A549 (cell line): ENCODE results near the gene ZIC1. TPM values are rescaled to one million over a fixed set of nuclear protein-coding genes. Genes with fewer than 3 reads are reported as not detected.

Source experiments
- ATAC-seq, 2 experiments: fragments of 200-7000 bp in 1 of 2; fragments of >200 bp in 1 of 2; cut with Nextera tagmentation in 1 of 2; cut with Tn5 transposase in 1 of 2; 3 replicates each; pipeline versions ENCODE4 v1.8.0 to v1.9.1; 2018 to 2020; ENCODE audit warnings: mild to moderate bottlenecking in 1 of 2, moderate library complexity in 1 of 2
- CTCF ChIA-PET: fragments of 300-600 bp; sonication (Branson Sonifier 250); formaldehyde crosslinking; extraction: SDS; loops from one replicate; lab custom pipeline; 2021; ENCODE audit warnings: antibody characterized with exemption, inconsistent platforms; lab: Yijun Ruan, JAX
- POLR2A ChIA-PET: fragments of 350-600 bp; formaldehyde crosslinking; extraction: SDS; loops from one replicate; lab custom pipeline; 2021; ENCODE audit warnings: antibody characterized with exemption, inconsistent platforms; lab: Yijun Ruan, JAX
- DNase-seq, 2 experiments: peaks; one replicate each; pipeline versions ENCODE4 v3.0.0 to v3.0.0-alpha.2; 2011 to 2016; ENCODE audit warnings: low read depth in 1 of 2, low spot score in 1 of 2
- FAIRE-seq: peaks from 2 replicates; lab custom pipeline; 2011; peaks lifted over from hg19 to GRCh38; lab: Jason Lieb, UNC
- H3K27ac ChIP-seq, 2 experiments: fragments of >200 bp; sonication (Bioruptor Twin); formaldehyde crosslinking; 3 replicates each; pipeline ENCODE4 v1.5.1; 2016 to 2017
- H3K4me1 ChIP-seq: fragments of >200 bp; sonication (Bioruptor Twin); formaldehyde crosslinking; 3 replicates; pipeline ENCODE4 v1.6.1; 2016
- H3K4me2 ChIP-seq: fragments of >200 bp; sonication (Bioruptor Twin); formaldehyde crosslinking; 3 replicates; pipeline ENCODE4 v1.6.1; 2016
- H3K4me3 ChIP-seq: fragments of >200 bp; sonication (Bioruptor Twin); formaldehyde crosslinking; 3 replicates; pipeline ENCODE4 v1.5.1; 2016
- H3K9me3 ChIP-seq: fragments of >200 bp; sonication (Bioruptor Twin); formaldehyde crosslinking; 3 replicates; pipeline ENCODE4 v1.6.1; 2016
- BHLHE40 ChIP-seq: IDR thresholded peaks from 2 replicates; pipeline ENCODE4 v1.6.1; 2012; ENCODE audit warnings: low read depth, low read length, inconsistent platforms
- FOSL2 ChIP-seq, 2 experiments: fragments of 450-650 bp in 1 of 2; fragments of >200 bp in 1 of 2; sonication (Bioruptor Twin) in 1 of 2; formaldehyde crosslinking; IDR thresholded peaks; 2 replicates each; pipeline versions ENCODE4 v1.5.0 to v1.6.1; 2016 to 2020; ENCODE audit warnings: mild to moderate bottlenecking in 1 of 2, moderate library complexity in 1 of 2
- GATA3 ChIP-seq: IDR thresholded peaks from 2 replicates; pipeline ENCODE4 v1.6.1; 2012; ENCODE audit warnings: borderline replicate concordance
- HDAC2 ChIP-seq: fragments of 200-600 bp; sonication (generic); IDR thresholded peaks from 2 replicates; pipeline ENCODE4 v1.6.1; 2016
- HOXA7 ChIP-seq: fragments of 250-450 bp; sonication (Bioruptor Pico); IDR thresholded peaks from 2 replicates; pipeline ENCODE4 v1.5.0; 2020; ENCODE audit warnings: mild to moderate bottlenecking, moderate library complexity
- JUN ChIP-seq, 2 experiments: fragments of >200 bp; sonication (Bioruptor Twin); formaldehyde crosslinking; IDR thresholded peaks; 2 replicates in 1 of 2; 3 replicates in 1 of 2; pipeline ENCODE4 v1.6.1; 2016 to 2017
- JUNB ChIP-seq: fragments of >200 bp; sonication (Bioruptor Twin); formaldehyde crosslinking; IDR thresholded peaks from 2 replicates; pipeline ENCODE4 v1.6.1; 2016
- KDM1A ChIP-seq: fragments of 200-600 bp; sonication (generic); IDR thresholded peaks from 2 replicates; pipeline ENCODE4 v1.6.1; 2016; ENCODE audit warnings: low read depth, mild to moderate bottlenecking
- MAFK ChIP-seq: fragments of 450-650 bp; IDR thresholded peaks from 2 replicates; pipeline ENCODE4 v1.6.1; 2014; ENCODE audit not compliant: partially characterized antibody
- MYC ChIP-seq: IDR thresholded peaks from 2 replicates; pipeline ENCODE4 v1.6.1; 2012; ENCODE audit warnings: mild to moderate bottlenecking, inconsistent platforms, low read length, improper control_type of control experiment, borderline replicate concordance
- NPAS2 ChIP-seq: fragments of 250-450 bp; sonication (Bioruptor Pico); IDR thresholded peaks from 2 replicates; pipeline ENCODE4 v1.8.0; 2022; ENCODE audit warnings: mild to moderate bottlenecking, moderate library complexity, borderline replicate concordance
- POLR2A ChIP-seq: IDR thresholded peaks from 2 replicates; pipeline ENCODE4 v1.6.1; 2012; ENCODE audit warnings: mild to moderate bottlenecking, low read length
- POLR2AphosphoS2 ChIP-seq: conservative IDR thresholded peaks from 2 replicates; pipeline ENCODE4 v1.6.1; 2012; ENCODE audit warnings: low read length, improper control_type of control experiment, inconsistent platforms
- RFX5 ChIP-seq: fragments of 450-650 bp; IDR thresholded peaks from 2 replicates; pipeline ENCODE4 v1.7.1; 2014; ENCODE audit warnings: antibody characterized with exemption, mild to moderate bottlenecking, moderate library complexity
- TFCP2L1 ChIP-seq: fragments of 250-450 bp; sonication (Bioruptor Pico); IDR thresholded peaks from 2 replicates; pipeline ENCODE4 v1.5.0; 2021; ENCODE audit warnings: mild to moderate bottlenecking
- TP53 ChIP-seq: fragments of 250-450 bp; sonication (Bioruptor Pico); IDR thresholded peaks from 2 replicates; pipeline ENCODE4 v1.5.0; 2021; ENCODE audit warnings: mild to moderate bottlenecking, moderate library complexity
- ZC3H11A ChIP-seq: fragments of 450-650 bp; IDR thresholded peaks from 2 replicates; pipeline ENCODE4 v1.6.1; 2014; ENCODE audit warnings: antibody characterized with exemption, mild to moderate bottlenecking
- ZNF302 ChIP-seq: fragments of 250-450 bp; sonication (Bioruptor Pico); IDR thresholded peaks from 2 replicates; pipeline ENCODE4 v1.9.0; 2021; ENCODE audit warnings: inconsistent platforms, mild to moderate bottlenecking, moderate library complexity
- ZSCAN20 ChIP-seq: fragments of 250-450 bp; sonication (Bioruptor Pico); IDR thresholded peaks from 2 replicates; pipeline ENCODE4 v1.8.0; 2022; ENCODE audit warnings: mild to moderate bottlenecking, moderate library complexity
- WGBS: methylation state at CpG from one replicate; pipeline ENCODE4 v1.1.6; 2017; ENCODE audit errors: missing lambda C conversion rate; 5-methylcytosine and 5-hydroxymethylcytosine counted together
- polyA plus RNA-seq, 4 experiments: library from polyadenylated mRNA; depleted of rRNA in 3 of 4; stranded (reverse); fragments of >200 nt; fragmentation: RNase III in 1 of 4; extraction: RNeasy Plus Mini Kit Qiagen cat#74134 plus additional on column Dnase treatment in 1 of 4; gene quantifications; 2 replicates in 3 of 4; 3 replicates in 1 of 4; pipeline ENCODE4 v1.2.3, GENCODE V29; 2011 to 2017
- TF ChIP-seq, protein P1 (sequence below): fragments of >200 bp; sonication (Bioruptor Twin); formaldehyde crosslinking; IDR thresholded peaks from 3 replicates; pipeline ENCODE4 v1.5.1; 2016
- TF ChIP-seq, protein P2 (sequence below): IDR thresholded peaks from 2 replicates; pipeline ENCODE4 v1.6.1; 2012; ENCODE audit warnings: low read depth, borderline replicate concordance
- TF ChIP-seq, protein P3 (sequence below): fragments of 150-350 bp; IDR thresholded peaks from 2 replicates; pipeline ENCODE4 v1.6.1; 2014; ENCODE audit warnings: low read depth, mild to moderate bottlenecking, low read length
- TF ChIP-seq, protein P4 (sequence below): fragments of >200 bp; sonication (Bioruptor Twin); formaldehyde crosslinking; IDR thresholded peaks from 2 replicates; pipeline ENCODE4 v1.6.1; 2016

ZIC1 gene
- polyA plus RNA-seq, 2 of the 4 experiments (the other 2 are of a cell fraction), result 0.01 TPM; not detected in 1

DNA sequence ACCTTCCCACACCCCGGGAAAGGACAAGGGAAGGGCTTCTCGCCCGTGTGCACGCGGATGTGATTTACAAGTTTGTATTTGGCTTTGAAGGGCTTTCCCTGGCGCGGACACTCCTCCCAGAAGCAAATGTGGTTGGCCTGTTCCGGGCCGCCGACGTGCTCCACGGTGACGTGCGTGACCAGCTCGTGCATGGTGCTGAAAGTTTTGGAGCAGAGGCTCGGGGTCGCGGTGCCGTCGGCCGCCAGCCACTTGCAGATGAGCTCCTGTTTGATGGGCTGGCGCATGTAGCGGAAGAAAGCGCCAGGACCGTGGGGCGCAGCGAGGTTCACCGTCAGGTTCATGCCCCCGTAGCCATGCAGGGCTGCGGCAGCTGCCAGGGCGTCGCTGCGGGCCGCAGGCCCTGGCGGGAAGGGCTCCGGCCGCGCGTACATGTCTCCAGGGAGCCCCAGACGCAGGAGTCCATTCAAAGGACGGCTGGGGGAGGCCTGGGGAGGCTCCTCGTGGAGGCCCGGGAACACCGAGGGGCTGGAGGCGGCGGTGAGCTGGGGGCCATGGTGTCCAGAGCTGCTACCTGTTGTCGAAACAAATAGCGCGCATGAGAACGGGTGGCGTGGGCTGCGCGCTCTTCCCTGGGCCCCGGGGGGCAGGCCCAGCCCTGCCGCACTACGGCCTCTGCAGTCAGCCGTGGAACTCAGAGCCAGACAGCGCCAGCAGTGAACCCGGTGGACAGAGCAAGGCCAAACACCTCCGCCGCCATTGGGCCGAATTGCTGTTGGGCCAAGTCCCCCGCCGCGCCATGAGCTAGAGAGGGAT lies 13.1 kb upstream of the ZIC1 start:
- TF ChIP-seq NPAS2 (no peak), MYC (no peak), GATA3 (no peak), TP53 (CRISPR knock-in tag) (no peak), POLR2AphosphoS2 (no peak), TFCP2L1 (CRISPR knock-in tag) (no peak), KDM1A (no peak), ZC3H11A (no peak), MAFK (no peak), JUN (IDR thresholded peaks at IDR 0.05) (no peak), ZNF302 (no peak), HOXA7 (CRISPR knock-in tag) (no peak), FOSL2 (IDR thresholded peaks at IDR 0.05) (no peak), FOSL2 (CRISPR knock-in tag; IDR thresholded peaks at IDR 0.05) (no peak), JUNB (no peak), ZSCAN20 (CRISPR knock-in tag) (no peak), HDAC2 (no peak)
- TF ChIP-seq, protein P1, sequence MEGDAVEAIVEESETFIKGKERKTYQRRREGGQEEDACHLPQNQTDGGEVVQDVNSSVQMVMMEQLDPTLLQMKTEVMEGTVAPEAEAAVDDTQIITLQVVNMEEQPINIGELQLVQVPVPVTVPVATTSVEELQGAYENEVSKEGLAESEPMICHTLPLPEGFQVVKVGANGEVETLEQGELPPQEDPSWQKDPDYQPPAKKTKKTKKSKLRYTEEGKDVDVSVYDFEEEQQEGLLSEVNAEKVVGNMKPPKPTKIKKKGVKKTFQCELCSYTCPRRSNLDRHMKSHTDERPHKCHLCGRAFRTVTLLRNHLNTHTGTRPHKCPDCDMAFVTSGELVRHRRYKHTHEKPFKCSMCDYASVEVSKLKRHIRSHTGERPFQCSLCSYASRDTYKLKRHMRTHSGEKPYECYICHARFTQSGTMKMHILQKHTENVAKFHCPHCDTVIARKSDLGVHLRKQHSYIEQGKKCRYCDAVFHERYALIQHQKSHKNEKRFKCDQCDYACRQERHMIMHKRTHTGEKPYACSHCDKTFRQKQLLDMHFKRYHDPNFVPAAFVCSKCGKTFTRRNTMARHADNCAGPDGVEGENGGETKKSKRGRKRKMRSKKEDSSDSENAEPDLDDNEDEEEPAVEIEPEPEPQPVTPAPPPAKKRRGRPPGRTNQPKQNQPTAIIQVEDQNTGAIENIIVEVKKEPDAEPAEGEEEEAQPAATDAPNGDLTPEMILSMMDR, result no peak
- TF ChIP-seq, protein P2, sequence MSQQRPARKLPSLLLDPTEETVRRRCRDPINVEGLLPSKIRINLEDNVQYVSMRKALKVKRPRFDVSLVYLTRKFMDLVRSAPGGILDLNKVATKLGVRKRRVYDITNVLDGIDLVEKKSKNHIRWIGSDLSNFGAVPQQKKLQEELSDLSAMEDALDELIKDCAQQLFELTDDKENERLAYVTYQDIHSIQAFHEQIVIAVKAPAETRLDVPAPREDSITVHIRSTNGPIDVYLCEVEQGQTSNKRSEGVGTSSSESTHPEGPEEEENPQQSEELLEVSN, result no peak
- TF ChIP-seq, protein P3, sequence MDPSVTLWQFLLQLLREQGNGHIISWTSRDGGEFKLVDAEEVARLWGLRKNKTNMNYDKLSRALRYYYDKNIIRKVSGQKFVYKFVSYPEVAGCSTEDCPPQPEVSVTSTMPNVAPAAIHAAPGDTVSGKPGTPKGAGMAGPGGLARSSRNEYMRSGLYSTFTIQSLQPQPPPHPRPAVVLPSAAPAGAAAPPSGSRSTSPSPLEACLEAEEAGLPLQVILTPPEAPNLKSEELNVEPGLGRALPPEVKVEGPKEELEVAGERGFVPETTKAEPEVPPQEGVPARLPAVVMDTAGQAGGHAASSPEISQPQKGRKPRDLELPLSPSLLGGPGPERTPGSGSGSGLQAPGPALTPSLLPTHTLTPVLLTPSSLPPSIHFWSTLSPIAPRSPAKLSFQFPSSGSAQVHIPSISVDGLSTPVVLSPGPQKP, result no peak
- TF ChIP-seq, protein P4, sequence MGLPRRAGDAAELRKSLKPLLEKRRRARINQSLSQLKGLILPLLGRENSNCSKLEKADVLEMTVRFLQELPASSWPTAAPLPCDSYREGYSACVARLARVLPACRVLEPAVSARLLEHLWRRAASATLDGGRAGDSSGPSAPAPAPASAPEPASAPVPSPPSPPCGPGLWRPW, result no peak
- ChIA-PET POLR2A (no interaction called here), CTCF (interaction anchor here (0.6 kb wide), 1 partner anchor 100 kb away, joined by 3 read pairs; no protein-coding TSS in a partner anchor)
- no peak overlapping the region for H3K4me2 ChIP-seq
- no peak overlapping the region for H3K4me3 ChIP-seq
- WGBS, result 85% methylated on average over 36 of the region's 65 CpGs
- no peak for DNase-seq
- no peak overlapping the region for H3K27ac ChIP-seq
- ATAC-seq, result no peak
- FAIRE-seq, result no peak
- H3K4me1 ChIP-seq, result no peaks in the 10 kb centered on the region
- H3K9me3 ChIP-seq, result no peaks in the 10 kb centered on the region

DNA sequence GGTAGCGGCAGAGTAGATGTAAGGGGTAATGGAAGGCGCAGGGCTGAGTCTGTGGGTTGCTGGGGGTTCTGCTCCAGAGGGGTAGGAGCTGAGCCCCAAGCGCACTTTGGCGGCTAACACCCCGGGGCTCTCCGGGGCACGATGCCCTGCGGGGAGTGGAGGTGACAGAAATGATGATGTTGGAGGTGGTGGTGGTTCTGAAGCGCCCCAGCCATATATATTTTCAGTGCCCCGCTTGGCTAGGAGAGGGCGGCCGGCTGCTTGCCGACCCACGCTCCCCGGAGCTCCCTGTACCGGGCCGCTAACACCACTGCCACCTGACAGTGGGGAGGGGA lies 12.5 kb upstream of the ZIC1 start:
- CTCF ChIA-PET, result interaction anchor here (0.6 kb wide), 1 partner anchor 100 kb away, joined by 3 read pairs; no protein-coding TSS in a partner anchor
- H3K9me3 ChIP-seq, result no peaks in the 10 kb centered on the region
- TF ChIP-seq MAFK, result no peak
- no peak for TF ChIP-seq NPAS2
- no peak for TF ChIP-seq HDAC2
- no peak for TF ChIP-seq RFX5
- TF ChIP-seq POLR2A, result no peak
- no peak for TF ChIP-seq BHLHE40
- ATAC-seq (no peak), DNase-seq (no peak), FAIRE-seq (no peak)
- no peak overlapping the region for H3K4me2 ChIP-seq
- H3K27ac ChIP-seq, result no peak overlapping the region
- 83% methylated on average over 17 of the region's 17 CpGs for WGBS
- no peak overlapping the region for H3K4me3 ChIP-seq
- POLR2A ChIA-PET, result no interaction called here
- no peaks in the 10 kb centered on the region for H3K4me1 ChIP-seq
